Adipose tissue (tissue), 3 donors: Measurements from ENCODE around the gene DSN1. TPM values are rescaled to one million over a fixed set of nuclear protein-coding genes. Genes with fewer than 3 reads are reported as not detected.
"Not testable (repeated sequence)": the region's sequence is repeated elsewhere in the genome, so short reads cannot be mapped to it uniquely, and the experiment has no call there.

Experiments used
- H3K27ac ChIP-seq: one replicate; pipeline ENCODE4 v1.5.1; 2013; ENCODE audit warnings: low read depth, low read length
- WGBS, 3 donors: extraction: QIAGEN DNeasy Blood & Tissue Kit; methylation state at CpG; one replicate each; pipeline ENCODE4 v1.1.7; 2013; 5-methylcytosine and 5-hydroxymethylcytosine counted together
- polyA plus RNA-seq, 3 donors: library from polyadenylated mRNA; stranded (reverse); fragments of 200-250 nt; gene quantifications; one replicate each; pipeline ENCODE4 v1.2.3, GENCODE V29; 2013
- donor health status: healthy with polysubstance abuse.
- donor health status: Bipolar disorder and iron deficiency.
- donor health status: healthy.

Gene DSN1
- polyA plus RNA-seq, 3 donors: 2.7 to 8.2 (median 4.2) TPM

- not testable (repeated sequence) for H3K27ac ChIP-seq
- WGBS, 3 donors: 93 to 94% (median 94%) methylated on average over 10 of the region's 10 CpGs
Measured at GRCh38 chr20:36799313-36799712, 25.8 kb upstream of the DSN1 start.

GRCh38 chr20:36796875-36797274 is 23.3 kb upstream of the DSN1 start:
- 75 to 84% (median 75%) methylated on average over 5 of the region's 5 CpGs for WGBS, 3 donors

DNA sequence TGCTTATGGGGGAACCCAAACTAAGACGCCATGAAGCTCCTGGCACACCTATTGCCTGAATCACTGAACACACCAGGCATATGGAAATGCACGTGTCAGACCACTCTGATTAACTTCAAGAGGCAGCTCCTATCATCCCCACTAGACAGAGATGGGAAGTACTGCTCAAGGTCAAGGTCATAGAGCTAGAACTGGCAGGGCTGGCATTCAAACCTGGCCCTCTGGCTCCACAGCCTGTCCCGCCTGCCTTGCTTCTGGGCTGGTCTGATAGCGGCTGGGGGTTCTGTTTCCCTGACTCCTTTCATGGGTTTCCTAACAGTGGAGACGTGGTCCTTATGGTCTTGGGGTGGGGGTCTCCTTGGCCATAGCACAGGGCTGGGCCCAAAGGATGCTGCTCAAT is 22.6 kb upstream of the DSN1 start:
- no peak overlapping the region for H3K27ac ChIP-seq
- WGBS, 3 donors: 88 to 95% (median 92%) methylated on average over 5 of the region's 5 CpGs

More at GRCh38 chr20:36796875-36797274, 23.3 kb upstream of the DSN1 start:
- H3K27ac ChIP-seq: no peak overlapping the region

DNA sequence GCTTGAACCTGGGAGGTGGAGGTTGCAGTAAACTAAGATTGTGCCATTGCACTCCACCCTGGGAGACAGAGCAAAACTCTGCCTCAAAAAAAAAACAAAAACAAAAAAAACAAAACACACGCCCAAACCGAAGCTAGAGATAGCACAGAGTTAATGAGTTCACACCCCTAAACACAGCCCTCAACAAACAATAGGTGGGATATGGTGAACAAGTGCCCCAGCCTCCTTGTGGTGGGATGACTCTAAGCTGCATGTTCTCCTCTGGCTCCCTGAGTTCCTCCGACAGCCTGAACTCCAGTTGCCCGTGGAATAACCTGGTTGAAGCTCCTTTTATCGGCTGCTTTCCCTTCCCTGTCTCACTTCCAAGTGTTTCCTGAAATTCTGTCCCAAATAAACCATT is 22.1 kb upstream of the DSN1 start:
- 83 to 92% (median 85%) methylated on average over 5 of the region's 5 CpGs for WGBS, 3 donors
- H3K27ac ChIP-seq: no peak overlapping the region

- 90 to 95% (median 93%) methylated on average over 20 of the region's 20 CpGs for WGBS, 3 donors
- H3K27ac ChIP-seq: no peak overlapping the region
Measured at GRCh38 chr20:36794116-36794474, 20.5 kb upstream of the DSN1 start.

- WGBS, 3 donors: 94 to 95% (median 95%) methylated on average over 32 to 36 of the region's 36 CpGs
- no peak overlapping the region for H3K27ac ChIP-seq
Measured at GRCh38 chr20:36793294-36794115, 19.9 kb upstream of the DSN1 start.

DNA sequence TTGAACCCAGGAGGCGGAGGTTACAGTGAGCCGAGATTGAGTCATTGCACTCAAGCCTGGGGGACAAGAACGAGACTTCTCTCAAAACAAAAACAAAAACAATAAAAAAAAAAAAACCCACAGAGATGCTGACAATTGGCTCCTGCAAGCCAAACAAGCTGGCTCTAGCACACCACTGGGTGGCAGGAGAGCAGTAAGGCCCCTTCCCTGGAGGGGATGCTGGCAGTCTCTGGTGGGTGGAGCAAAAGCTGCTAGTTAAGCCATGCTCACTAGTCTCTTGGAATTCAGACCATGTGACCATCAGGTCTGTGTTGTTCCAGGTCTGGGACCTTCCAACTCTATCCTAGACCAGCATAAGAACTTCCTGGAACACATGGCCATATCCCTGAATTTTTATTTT is 18.9 kb upstream of the DSN1 start:
- 74 to 90% (median 80%) methylated on average over 3 of the region's 3 CpGs for WGBS, 3 donors
- H3K27ac ChIP-seq: no peak overlapping the region

GRCh38 chr20:36791862-36792261 is 18.3 kb upstream of the DSN1 start:
- 88 to 95% (median 92%) methylated on average over 5 of the region's 5 CpGs for WGBS, 3 donors

GRCh38 chr20:36786663-36787062 is 13.1 kb upstream of the DSN1 start:
- WGBS, 3 donors: 81 to 91% (median 87%) methylated on average over 5 of the region's 5 CpGs
- H3K27ac ChIP-seq: no peak overlapping the region

More at GRCh38 chr20:36791862-36792261, 18.3 kb upstream of the DSN1 start:
- no peak overlapping the region for H3K27ac ChIP-seq

DNA sequence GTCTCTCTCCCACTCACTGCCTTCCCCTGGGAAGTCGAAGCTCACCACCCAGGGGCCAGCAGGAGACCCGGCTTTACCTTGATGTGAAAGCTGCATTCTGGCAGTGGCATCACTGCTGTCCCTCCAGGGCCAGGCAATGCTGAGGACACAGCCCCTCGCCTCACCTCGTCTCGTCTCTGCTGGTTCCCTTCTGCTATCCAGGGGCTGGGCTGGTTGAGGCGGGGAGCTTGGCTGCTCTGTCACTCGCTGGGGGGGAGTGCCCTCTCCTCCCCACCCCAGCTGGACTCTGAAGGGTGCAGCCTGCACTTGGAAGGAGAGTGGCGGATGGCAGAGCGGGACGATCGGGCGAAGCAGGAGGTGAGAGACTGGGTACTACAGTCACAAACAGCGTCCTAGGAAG is 12.7 kb upstream of the DSN1 start:
- no peak overlapping the region for H3K27ac ChIP-seq
- WGBS, 3 donors: 94 to 99% (median 96%) methylated on average over 13 of the region's 13 CpGs

DNA sequence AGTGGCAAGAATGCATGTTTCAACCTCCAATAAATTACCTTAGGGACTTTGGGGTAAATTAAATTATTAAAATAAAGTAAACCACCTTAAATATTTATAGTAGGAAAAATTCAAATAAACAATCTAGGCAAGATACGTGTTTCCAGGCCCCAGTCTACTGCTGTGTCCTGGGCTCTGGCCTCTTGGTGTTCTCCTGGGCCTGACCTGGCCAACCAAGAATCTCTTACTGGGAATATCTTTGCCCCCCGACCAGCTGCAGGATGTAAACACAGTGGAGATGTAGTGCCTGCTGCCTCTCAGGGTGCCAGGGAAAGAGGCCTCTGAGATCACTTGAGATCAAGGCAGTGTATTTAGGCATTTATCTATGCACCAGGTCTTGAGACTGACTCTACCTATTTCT is 11.7 kb upstream of the DSN1 start:
- 76 to 86% (median 85%) methylated on average over 2 of the region's 2 CpGs for WGBS, 3 donors
- no peak overlapping the region for H3K27ac ChIP-seq

GRCh38 chr20:36784900-36785299 is 11.3 kb upstream of the DSN1 start:
- H3K27ac ChIP-seq: no peak overlapping the region
- 71 to 83% (median 74%) methylated on average over 9 of the region's 9 CpGs for whole genome bisulfite sequencing, 3 donors

GRCh38 chr20:36784116-36784515 is 10.6 kb upstream of the DSN1 start:
- no peak overlapping the region for H3K27ac ChIP-seq
- WGBS, 3 donors: 94 to 97% (median 95%) methylated on average over 7 of the region's 7 CpGs

DNA sequence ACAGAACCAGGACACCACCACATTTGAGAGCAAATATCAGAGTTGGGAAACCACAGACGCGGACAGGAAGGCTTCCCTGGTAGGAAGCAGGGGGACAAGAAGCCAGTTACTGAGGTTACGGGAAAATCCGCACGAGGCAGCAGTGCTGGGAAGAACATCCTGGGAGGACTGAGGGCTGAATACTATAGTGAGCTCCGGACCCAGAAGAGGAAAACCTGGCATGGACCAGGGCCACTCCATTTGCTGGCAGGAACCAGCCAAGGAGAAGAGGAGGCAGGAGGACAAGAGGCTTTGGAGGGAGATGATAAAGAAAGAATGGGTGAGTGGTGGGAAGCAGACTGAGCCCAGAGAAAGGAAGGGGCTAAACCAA is 6.1 kb upstream of the DSN1 start:
- no peak overlapping the region for H3K27ac ChIP-seq
- WGBS, 3 donors: 60 to 75% (median 67%) methylated on average over 6 of the region's 6 CpGs

DNA sequence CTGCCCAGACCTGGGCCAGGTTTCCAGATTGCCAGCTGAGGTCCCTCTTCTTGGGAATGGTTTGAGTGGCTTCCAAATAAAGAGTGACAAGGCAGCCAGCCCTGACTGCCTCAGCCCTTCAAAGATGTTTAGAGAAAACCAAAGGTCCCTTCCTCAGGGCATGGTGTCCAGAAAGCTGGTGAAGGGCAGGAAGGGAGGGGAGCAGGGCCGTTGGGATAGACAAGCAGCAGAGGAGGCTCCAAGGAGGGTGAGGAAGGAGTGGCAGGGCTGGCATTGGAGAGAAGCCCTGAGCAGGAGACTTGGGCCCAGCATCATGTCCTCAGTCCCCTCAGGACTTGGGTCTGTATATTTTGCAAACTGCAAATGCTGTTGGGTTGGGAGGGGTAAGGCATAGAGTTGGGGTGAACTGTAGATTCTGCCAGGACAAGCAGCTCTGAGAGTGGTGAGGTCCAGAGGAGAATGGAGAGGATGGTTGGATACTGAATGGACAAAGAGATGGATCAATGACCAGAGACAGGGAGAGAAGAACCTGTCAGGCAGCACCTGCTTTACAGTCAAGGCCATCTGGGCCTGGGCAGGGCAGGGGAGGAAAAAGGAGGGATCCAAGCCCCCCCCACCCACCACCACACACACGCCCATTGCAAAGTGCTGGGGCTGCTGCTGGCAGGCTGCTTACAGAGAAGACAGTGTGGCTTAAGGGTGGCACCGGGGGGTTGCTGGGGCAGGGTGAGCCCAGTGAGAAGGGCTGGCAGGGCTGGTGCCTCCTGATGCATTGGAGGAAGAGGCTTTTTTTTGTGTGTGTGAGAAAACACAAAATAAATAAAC is 5.5 kb upstream of the DSN1 start:
- H3K27ac ChIP-seq: no peak overlapping the region
- 58 to 82% (median 67%) methylated on average over 3 of the region's 3 CpGs for WGBS, 3 donors

- 62 to 71% (median 68%) methylated on average over 3 of the region's 3 CpGs for WGBS, 3 donors
- no peak overlapping the region for H3K27ac ChIP-seq
Measured at GRCh38 chr20:36777576-36777975, 4.0 kb upstream of the DSN1 start.

DNA sequence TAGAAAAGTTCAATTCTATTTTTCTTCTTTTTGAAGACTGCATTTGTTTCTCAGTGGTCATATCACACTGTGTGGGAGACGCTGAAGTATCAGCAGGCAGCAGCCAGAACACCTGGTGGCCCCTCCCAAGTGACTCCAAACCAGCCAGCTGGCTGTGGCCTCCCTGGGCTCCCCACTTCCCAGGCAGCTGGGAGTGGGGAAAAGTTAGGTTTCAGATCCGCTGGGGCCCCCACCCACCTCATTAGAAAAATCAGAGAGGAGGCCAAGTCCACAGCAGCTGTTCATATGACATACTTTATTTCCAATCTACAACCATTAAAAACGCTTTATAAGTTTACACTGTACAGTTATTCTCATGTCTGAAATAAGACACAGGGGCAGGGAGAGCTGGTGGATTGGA is 3.6 kb upstream of the DSN1 start:
- H3K27ac ChIP-seq: no peak overlapping the region
- WGBS, 3 donors: 56 to 74% (median 70%) methylated on average over 3 of the region's 3 CpGs

GRCh38 chr20:36775826-36776225 is 2.3 kb upstream of the DSN1 start:
- no peak overlapping the region for H3K27ac ChIP-seq
- 78 to 93% (median 92%) methylated on average over 3 of the region's 3 CpGs for WGBS, 3 donors

GRCh38 chr20:36775196-36775595 is 1.6 kb upstream of the DSN1 start:
- WGBS, 3 donors: 47 to 80% (median 66%) methylated on average over 2 of the region's 2 CpGs
- H3K27ac ChIP-seq: no peak overlapping the region
